Dedifferentiated amniotic fluid mesenchymal stem cell (primary cell): Measurements from ENCODE around the gene RRP8.

Source experiments
- DNase-seq: peaks from one replicate; pipeline ENCODE4 v3.0.0-alpha.2; 2016; ENCODE audit errors: extremely low spot score

Gene RRP8

GRCh38 chr11:6632116-6633073 lies 29.0 kb upstream of the RRP8 start:
- no peak for DNase-seq

- no peak for DNase-seq
Measured at GRCh38 chr11:6631361-6631890, 28.0 kb upstream of the RRP8 start.

DNA sequence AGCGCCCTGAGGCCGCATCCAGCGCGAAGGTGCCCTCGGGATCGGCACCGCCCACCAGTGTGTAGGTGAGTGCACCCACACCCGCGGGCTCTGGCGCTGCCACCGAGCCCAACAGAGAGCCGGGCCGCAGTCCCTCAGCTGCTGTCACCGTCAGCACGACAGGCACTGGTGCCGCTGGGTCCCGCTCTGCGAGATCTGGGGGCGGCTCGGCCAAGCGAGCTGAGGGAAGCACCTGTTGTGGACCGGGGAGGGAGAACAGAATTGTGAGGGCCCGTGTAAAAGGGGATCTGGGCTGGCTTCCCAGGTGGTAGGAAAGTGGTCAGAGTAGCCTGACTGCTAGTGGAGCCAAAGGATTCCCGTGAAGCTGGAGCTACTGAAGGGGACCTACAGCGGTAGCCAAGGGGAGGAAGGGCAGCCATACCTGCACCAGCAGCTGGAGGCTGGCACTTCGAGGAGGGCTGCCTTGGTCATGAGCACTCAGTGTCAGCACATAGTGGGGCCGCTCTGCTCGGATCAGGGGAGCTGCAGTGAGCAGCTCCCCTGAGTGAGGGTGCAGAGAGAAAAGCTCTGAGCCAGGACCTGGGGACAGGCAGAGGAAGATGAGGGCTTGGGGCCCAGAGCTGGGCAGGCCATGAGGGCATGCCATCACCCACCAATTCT lies 27.3 kb upstream of the RRP8 start:
- no peak for DNase-seq

DNA sequence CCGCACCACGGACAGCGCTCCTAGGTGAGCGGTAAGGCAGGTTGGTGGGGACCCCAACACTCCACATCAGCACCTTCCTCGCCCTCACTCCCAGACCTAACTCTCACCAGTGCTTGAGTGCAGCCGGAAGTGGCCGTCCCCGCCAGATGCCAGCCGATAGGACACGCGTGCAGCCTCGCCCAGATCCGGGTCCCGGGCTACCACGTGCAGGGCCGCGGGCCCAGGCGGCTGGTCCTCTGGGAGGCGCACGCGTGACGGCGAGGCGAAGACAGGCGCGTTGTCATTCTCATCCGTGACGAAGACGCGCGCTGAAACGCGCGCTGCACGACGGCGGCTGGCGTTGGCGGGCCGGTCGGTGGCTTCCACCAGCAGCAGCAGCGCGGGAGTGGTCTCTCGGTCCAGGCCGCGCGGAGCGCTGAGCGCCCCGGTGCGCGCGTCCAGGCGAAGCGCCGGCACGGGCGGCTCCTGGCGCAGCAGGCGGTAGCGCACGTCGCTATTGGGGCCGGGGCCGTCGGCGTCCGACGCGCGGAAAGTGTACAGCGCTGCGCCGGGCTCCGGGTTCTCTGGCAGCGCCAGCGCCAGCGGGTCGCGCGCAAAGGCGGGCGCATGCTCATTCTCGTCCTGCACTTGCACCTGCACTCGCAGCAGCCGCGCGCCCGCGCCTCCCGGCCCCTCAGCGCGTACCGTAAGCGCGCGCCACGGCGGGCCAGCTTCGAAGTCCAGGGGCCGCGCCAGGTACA lies 26.6 kb upstream of the RRP8 start:
- DNase-seq, result no peak

DNA sequence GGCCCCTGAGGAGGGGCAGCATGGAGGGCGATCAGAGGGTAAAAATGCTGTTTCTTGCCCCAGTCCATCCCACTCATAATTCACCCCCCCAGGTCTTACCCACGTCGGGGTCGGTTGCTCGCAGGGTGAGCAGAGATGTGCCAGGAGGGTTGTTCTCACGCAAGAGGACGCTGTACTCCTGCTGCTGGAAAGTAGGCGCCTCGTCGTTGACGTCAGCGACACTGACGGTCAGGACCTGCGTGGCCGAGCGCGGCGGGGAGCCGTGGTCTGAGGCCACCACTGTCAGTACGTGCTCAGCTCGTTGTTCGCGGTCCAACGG lies 26.1 kb upstream of the RRP8 start:
- DNase-seq, result no peak

GRCh38 chr11:6628526-6628925 lies 25.1 kb upstream of the RRP8 start:
- DNase-seq, result no peak

DNA sequence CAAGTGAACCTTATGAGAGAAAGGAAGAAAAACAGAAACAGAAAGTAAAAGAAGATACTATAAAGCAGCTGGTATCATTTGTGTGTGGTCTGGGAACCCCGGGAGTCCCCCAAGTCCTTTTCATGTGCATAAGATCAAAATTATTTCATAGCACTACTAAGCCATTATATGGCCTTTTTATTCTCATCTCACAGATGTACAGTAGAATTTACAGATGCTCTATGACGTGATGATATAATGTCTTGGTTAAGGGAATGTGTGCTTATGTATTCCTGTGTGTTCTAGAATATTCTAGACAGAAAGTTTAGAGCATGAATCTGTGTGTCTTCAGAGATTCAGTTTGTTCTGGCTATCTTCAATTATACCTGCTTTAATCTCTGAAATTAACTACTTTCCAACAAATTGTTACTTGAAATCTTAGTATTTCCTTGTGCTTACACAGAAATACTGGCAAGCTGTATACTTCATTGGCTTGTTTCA lies 24.4 kb upstream of the RRP8 start:
- DNase-seq, result no peak

DNA sequence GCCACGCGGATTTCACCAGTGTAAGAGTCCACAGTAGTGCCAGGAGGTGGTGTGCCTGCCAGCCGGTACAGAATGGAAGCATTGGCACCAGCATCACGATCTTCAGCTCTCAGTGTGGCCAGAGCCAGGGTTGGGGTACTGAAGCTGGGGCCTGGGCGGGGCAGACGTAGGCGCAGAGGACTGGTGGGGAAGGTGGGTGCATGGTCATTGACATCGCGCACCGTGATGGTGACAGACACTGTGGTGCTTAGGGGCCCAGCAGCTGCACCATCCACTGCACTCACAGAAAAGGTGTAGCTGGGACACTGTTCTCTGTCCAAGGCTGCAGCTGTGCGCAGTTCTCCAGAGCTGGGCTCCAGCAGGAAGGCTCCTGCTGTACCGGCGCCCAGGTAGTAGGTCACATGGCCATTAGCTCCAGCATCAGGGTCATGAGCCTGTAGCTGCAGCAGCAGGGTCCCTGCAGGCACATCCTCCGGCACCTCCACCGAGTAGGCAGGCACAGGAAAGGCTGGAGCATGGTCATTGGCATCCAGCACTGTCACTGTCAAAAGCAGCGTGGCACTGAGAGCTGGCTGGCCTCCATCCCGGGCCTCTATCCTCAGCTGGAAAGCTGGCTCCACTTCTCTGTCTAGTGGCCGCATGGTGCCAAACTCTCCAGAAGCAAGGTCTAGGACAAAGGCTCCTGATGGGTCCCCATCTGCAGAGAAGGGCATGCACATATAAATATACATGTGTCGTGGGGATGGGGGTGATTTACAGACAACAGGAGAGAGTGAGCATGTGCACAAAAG lies 23.8 kb upstream of the RRP8 start:
- DNase-seq, result no peak

DNA sequence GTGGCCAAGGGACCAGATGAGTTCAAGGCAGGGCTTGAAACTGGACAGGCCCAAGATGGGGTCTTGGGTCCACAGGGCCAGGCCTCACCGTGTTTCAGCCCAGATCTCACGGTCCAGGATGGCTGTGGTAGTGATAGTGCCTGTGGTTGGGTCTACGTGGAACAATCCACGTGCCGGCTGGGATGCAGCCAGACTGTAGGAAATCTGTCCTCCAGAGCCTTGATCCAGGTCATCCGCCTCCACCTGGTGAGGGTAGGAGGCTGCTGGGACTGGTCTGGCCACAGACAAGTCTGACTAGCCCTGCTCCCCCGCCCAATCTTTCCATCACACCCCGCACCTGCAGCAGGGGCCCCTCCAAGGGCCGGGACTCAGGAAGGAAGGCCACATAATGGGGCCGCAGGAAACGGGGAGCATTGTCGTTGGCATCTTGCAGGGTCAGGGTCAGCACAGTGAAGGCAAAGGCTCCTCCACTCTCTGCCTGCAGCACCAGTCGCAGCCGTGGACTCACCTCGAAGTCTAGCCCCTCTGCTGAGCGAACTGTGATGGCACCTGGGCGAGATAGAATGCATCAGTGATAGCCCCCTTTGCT lies 22.5 kb upstream of the RRP8 start:
- DNase-seq, result no peak

- no peak for DNase-seq
Measured at GRCh38 chr11:6625156-6625831, 21.9 kb upstream of the RRP8 start.

DNA sequence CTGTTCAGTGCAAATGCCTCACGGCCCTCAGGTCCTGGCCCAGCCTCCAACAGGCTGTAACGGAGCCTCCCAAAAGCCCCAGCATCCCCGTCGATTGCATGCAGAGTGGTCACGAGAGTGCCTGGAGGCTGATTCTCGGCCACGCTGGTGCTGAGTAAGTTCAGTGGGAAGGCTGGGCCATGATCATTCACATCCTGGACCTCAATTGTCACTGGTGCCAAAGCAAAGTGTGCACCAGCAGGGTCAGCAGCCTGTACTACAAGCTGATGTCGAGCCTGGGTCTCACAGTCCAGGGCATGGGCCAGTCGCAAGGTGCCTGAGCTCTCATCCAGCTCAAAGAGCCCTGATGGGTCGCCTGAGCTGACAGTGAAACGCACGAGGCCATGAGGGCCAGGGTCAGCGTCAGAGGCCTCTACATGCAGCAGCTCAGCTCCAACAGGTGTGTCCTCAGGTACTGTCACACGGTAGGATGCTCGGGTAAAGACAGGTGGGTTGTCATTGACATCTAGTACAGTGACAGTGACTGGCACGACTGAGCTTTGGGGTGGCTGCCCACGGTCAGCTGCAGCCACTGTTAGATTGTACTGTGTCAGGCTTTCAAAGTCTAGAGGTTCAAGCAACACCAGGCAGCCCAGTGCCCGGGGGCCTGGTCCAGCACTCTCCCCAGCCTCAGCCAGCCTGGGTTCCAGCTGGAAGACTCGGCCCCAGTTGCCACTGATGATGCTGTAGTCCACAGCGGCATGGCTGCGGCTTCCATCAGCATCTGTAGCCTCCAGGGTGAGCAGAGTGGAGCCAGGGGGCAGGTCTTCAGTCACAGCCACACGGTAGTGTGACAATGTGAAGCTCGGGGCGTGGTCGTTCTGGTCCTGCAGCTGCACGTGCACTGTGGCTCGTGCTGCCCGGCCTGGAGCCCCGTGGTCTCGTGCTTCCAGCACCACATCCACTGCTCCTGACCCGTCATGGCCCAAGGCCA lies 20.3 kb upstream of the RRP8 start:
- DNase-seq, result no peak

- no peak for DNase-seq
Measured at GRCh38 chr11:6622261-6623171, 19.1 kb upstream of the RRP8 start.

GRCh38 chr11:6621711-6622211 lies 18.3 kb upstream of the RRP8 start:
- DNase-seq, result no peak

DNA sequence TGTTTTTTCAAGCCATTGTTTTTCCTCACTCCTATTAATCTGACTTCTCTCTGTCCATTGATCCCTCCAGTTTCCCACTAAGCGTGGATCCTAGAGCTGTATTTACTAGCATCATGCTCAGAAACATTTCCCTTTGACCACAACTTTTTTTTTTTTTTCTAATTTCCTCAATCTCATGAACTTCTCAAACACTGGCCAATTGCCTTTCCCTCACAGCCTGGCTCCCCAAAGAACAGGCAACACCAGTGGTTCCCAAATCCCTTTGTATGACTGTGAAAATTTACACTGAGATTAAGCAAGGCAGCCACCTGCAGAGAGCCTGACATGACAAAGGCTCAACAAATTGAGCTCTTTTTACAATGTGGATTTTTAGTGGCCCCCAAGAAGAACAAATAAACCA lies 17.2 kb upstream of the RRP8 start:
- no peak for DNase-seq

DNA sequence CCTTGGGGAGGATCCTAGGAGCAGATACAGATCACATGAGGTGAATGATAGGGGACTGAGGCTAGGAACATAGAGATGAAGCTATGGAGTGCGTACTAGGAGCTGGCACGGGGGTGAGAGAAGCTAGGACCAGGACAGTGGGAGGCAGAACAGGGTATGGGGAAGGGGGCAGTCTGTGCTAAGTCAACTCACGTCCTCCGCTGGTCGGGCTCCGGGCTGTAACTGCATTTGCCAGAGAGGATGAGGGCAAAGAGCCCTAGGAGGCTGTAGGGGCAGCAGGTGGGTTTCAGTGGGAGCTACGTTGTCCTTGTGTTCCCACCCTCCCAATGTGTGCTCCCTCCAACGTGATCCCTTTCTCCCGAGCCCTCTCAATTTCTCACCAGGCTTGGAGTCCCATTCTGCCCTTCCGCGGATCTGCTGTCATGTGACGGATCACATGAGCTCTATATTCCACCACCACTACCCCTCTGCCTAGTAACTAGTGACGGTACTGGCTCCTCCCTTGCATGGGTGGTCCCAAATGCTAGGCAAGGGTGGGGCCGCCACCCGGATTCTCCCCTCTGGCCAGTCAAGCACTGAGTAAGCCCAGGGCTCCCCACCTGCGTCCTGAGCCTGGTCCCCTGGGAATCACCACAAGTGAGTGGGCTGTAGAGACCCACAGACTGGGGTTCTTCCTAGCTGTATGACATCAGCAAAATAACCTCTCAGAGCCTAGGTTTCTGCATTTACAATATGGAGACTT lies 15.8 kb upstream of the RRP8 start, which contains the start of gene TPP1:
TSS of gene TPP1 (minus strand) at position 419 of the 742 bp plus-strand sequence. CDS start at position 397, 22 bp downstream.
- peak; percentile 87 for DNase-seq

GRCh38 chr11:6618117-6619003 lies 14.9 kb upstream of the RRP8 start:
- DNase-seq, result peak; percentile 67
